DLD1 (cell line): ENCODE results near the gene RHBDF2.

ENCODE experiments used
- in situ Hi-C: cut with HindIII; loops from 2 replicates; pipeline ENCODE4 v1.10.0; 2017; ENCODE audit warnings: low sequenced_read_pairs

RHBDF2 gene

DNA sequence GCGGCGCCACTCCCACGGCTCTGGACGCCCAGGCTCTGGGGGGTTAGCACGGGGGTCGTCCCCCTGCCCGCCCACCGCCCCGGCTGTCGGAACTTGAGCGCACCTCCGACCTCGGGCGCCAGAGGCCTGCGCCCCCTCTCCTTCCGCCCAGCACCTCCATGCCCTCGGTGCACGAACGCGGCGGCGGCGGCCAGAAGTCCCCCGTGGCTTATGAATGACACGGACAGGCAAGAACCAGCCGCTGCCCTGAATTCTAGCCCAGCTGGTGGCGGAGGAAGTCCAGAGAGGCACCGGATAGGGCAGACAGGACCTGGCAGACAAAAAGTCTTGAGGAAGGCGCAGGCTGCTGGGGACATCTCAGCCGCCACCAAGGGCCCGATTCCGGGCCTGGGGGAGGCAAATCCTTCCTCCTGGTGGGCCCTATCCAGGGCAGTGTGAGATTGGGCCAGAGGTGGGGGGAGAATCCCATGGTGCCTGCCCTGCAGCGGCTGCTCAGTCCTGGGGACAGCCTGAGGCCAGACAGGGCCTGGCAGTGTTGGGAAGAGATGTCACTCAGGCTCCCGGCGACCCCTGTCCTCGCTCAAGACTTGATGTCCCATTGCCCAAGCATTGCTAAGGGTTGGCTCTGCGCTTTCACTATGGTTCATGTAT, 37.2 kb upstream of the RHBDF2 start:
- in situ Hi-C loops: loop anchor here (10.0 kb wide), 1 partner anchor 176 kb away; the partner anchor contains the start of gene MXRA7

DNA sequence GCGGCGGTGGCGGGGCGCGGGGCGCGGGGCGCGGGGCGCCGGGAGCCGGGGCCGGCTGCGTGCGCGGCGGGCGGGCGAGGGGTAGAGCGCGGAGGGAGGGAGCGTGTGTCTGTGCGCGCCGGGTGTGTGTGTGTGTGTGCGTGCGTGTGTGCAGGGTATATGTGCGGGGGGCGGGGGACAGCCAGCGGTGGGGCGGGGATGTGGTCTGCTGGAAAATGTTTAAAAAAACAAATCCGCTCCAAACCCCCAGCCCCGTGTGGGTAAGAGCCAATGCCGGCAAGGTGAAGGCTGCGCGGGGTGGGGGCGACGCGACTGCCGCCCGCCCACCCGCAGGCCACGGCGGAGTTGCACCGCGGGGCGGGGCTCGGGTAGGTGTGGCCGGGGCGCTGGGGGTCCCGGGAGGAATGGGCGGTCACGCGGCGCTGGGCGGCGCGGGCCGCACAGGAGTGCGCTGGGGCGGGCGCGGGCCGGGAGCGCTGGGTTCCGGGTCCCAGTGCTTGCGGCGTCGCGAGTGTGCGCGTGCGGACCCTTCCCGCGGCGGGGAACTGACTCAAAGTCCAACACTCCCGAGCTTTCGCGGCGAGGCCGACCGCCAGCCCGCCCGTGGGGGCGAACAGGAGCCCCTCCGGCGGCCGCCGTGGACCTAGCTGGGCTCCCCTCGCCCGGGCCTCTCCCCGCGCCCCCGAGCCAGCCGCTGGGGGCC, 36.5 kb upstream of the RHBDF2 start, which contains the start of gene CYGB:
TSS of gene CYGB (minus strand) at position 132 of the 703 bp plus-strand sequence. CDS start 167 bp downstream, outside the sequence.
- in situ Hi-C loops: loop anchor here (10.0 kb wide), 1 partner anchor 177 kb away; the partner anchor contains the start of gene MXRA7

DNA sequence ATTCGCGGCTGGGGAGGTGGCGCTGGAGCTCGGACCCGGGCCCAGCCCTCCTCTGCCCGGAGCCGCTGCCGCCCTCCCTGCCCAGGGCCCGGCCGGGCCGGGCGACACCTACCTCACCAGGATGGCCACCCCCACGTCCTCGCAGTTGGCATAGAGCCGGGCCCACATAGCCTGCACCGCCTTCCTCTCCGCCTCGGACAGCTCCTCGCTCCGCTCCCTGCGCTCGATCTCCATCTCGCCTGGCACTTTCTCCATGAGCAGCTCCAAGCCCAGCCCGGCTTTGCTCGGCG, 36.0 kb upstream of the RHBDF2 start:
- in situ Hi-C loops: loop anchor here (10.0 kb wide), 1 partner anchor 178 kb away; the partner anchor contains the start of gene MXRA7

DNA sequence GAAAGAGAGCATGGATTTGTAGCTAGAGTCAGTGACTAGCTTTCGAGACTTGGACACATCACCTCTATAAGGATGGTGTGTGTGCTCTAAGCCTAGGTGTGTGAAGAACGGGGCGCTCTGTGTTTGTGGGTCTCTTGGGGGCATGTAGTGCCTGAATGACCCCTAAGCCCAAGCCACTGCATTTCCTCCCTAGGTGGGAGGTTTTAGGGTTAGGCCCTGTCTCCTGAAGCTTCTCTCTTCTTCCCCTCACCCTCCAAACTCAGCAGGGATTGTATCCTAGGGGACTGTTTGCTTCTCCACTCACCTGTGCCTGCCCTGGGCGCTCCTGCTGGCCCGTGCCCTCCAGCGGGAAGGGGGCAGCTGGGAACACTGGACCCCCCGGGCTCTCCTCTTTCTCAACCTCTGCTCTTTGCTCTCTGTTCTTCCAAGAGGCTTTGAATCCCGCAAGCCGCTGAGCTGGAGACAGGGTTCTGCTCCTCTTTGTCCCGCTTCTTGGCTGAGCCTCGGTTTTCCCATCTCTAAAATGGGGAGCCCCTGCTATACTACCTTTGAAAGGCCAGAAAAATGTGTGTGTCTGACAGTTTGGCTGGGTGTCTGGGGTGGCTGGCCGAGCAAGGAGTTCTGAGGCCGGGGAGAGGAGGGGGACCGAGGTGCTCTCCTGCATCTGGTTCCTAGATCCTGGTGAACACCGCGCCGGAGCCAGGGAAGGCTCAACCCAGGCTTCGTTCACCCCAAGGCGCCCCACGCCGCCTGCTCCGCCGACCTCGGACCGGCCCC, 35.5 kb upstream of the RHBDF2 start:
- in situ Hi-C loops: loop anchor here (10.0 kb wide), 1 partner anchor 178 kb away; the partner anchor contains the start of gene MXRA7

DNA sequence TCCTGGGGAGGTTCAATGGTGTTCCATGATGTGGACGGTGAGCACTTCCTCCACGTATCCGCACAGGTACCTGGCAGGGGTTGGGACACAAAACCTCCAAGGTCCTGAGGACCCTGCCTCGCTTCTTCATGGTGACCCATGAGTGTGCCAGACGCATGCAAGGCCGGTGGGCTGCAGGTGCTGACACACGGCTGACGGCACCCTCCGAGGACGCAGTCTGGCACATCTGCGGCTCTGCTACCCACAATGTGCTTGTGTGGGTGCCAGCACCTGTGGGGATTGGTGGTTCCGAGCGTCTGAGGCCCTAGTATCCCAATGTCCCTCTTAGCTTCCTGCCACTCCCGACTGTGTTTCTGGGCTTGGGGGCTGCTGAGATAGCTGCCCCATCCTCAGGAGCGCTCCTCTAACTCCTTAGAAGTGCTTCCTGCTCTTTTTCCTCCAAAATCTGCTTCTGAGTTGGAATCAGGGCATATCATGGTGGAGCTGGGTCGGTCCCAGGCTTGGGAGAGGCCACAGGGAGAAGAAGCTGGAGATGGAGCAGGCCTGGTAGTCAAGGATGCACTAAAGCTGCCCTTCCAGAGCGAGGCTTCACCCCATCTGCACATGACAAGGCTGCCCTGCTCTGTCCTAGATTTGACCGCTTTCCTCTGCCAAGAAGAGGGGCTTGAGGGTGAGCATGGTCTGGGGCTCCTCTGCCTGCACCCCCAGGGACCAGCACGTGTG, 34.7 kb upstream of the RHBDF2 start:
- in situ Hi-C loops: loop anchor here (10.0 kb wide), 1 partner anchor 179 kb away; the partner anchor contains the start of gene MXRA7

DNA sequence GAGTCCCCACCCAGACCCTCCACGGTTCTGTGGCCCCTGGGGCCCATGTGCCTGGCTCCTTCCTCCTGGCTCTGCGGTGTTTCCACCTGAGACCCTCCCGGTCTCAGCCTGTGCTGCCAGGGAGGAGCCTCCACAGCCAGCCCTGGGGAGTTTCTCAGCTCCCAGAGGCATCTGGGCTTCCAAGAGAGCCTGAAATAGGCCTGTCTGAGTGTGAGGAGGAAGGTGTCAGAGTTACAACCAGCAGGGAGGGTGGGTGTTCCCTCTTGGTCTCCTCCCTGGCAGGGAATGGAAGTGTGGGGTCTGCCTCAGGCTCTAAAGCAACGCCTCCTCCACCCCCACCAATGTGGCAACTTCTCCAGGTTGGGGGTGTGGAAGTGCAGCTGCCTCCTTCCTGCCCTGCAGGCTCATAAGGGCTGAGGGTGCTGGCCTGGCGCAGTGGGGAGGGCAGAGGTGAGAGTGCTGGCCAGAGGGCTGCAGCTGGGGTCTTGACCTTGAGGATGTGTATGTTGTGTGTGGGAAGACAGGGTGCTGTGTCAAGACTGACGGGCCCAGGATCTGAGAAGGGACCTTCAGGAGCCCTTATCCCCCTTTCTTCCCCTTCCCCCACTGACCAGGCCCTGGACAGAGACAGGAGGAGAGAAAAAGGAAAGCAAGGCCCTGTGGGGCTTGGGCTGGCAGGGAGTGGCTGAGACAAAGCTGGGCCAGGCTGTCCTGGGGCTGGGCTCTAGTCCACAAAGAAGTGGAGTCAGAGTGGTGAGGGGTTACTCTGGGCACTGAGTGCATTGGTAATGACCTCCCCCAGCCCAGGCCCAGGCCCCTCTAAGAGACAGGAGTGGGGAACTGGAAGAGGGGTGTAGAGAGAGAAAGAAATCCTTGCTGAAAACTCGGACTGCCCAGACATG, 33.9 kb upstream of the RHBDF2 start:
- in situ Hi-C loops: loop anchor here (10.0 kb wide), 1 partner anchor 180 kb away; the partner anchor contains the start of gene MXRA7

DNA sequence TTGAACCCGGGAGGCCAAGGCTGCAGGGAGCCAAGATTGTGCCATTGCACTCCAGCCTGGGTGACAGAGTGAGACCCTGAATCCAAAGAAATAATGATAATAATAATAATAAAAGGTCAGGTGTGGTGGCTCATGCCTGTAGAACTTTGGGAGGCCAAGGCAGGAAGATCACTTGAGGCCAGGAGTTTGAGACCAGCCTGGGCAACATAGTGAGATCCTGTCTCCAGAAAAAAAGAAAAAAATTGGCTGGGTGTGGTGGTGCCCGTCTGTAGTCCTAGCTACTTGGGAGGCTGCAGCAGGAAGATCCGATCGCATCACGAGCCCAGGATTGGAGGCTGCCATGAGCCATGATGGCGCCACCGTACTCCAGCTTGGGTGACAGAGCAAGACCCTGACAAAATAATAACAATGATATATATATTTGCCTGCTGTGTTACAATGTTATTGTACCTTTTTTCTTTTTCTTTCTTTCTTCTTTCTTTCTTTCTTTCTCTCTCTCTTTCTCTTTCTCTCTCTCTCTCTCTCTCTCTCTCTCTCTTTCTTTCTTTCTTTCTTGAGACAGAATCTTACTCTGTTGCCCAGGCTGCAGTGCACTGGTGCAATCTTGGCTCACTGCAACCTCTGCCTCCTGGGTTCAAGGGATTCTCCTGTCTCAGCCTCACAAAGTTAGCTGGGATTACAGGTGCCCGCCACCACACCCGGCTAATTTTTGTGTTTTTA, 32.6 kb upstream of the RHBDF2 start:
- in situ Hi-C loops: loop anchor here (10.0 kb wide), 1 partner anchor 181 kb away; the partner anchor contains the start of gene MXRA7

DNA sequence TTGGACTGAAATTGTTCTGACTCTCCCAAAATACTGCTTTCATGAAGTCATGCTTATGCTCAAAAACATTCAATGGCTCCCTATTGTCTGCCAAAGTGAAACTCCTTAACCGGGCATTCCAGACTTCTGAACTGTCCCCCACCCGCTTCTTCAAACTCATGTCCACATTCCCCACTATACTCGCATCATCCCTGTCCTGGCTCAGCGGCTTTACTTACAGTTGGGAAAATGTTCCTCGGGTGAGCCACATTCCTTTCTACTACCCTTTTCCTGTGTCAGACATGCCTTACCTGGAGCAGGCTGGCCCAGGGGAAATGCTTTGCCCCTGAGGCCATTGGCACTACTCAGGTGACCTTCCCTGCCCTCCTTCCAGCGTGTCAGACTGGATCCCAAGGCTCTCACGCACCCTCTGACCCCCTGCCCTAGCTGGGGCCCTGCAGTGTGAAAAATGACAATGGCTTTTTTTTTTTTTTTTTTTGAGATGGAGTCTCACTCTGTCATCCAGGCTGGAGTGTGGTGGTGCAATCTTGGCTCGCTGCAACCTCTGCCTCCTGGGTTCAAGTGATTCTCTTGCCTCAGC, 30.9 kb upstream of the RHBDF2 start:
- in situ Hi-C loops: loop anchor here (10.0 kb wide), 1 partner anchor 183 kb away; the partner anchor contains the start of gene MXRA7

DNA sequence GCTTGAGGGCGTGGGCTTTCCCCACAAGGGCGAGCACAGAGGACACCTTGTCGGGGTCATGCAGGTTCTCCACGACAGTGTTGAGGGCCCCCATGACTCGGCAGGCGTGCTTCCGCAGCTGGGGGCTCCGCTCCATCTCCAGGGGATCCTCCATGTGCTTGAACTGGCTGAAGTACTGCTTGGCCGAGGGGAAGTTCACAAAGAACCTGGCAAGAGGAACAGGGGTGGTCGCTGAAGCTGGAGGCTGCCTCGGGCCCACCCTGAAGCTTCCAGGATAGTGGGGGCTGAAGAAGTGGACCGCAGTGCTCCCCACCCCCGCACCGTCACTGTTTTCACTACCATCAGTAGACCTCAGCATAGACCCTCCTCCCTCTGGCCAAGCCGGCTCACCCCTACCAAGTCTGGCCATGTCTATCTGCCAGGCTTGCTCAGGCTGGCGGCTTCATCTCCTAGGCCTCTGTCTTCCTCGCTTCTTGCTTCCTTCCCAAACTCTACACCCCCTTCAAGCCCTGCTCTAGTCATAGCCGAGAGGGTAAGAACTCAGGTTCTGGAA, 30.3 kb upstream of the RHBDF2 start:
- in situ Hi-C loops: loop anchor here (10.0 kb wide), 1 partner anchor 183 kb away; the partner anchor contains the start of gene MXRA7

DNA sequence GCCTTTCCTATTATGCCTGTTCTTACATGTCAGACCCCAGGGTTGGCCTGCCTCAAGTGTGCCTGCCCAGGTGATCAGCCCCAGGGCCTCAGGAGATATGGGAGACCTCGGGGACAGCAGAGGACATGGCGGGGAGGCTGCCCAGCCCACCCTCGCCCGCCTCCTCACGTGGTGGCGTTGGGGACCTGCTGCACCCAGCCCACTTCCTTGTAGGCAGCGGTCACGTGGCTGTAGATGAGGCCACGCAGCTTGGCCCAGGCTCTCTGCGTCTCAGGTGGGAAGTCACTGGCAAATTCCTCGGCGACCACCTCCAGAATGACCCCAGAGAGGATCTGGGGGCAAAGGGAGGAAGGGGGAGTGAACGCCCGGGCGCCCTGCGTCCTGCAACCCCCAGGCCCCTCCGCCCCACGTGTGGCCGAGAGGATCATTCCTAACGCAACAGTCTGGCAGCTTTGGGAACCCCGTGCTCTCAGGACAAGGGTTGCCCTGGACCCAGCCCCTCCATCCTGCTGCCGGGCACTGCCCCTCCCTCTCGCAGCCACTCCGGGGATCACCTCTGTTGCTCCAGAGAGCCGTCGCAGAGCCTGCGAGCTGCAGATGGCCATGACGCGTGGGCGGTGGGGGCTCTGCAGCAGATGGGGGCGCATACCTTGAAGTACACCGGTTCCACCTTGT, 29.7 kb upstream of the RHBDF2 start:
- in situ Hi-C loops: loop anchor here (10.0 kb wide), 1 partner anchor 184 kb away; the partner anchor contains the start of gene MXRA7

DNA sequence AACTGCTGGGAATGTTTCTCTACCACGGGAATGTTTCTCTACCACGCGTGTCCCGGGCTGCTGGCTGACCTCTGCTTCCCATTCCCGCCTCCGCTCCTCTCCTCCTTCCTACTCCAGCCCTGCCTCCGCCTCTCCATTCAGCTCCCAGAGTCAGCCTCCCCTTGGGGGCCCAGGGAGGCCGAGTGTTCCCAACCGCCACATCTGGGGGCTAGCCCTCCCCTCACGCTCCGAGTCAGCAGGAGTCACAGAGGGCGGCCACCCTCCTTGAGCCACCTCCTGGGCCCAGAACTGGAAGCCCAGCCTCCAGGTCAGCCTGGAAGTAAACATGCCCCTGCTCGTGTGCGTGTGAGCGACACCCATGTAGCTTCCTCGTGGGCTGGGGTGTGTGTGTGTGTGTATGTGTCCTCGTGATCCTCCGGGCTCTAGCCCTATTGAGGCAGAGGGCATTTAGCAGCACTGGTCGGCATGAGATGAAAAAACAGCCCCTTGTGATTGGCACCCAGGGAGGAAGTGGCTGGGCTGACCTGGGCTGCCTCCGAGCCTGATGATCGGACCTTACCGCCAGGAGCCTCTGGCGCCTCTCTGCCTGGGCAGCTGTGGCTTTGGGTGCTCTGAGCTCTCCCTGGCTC, 29.0 kb upstream of the RHBDF2 start:
- in situ Hi-C loops: loop anchor here (10.0 kb wide), 1 partner anchor 185 kb away; the partner anchor contains the start of gene MXRA7

DNA sequence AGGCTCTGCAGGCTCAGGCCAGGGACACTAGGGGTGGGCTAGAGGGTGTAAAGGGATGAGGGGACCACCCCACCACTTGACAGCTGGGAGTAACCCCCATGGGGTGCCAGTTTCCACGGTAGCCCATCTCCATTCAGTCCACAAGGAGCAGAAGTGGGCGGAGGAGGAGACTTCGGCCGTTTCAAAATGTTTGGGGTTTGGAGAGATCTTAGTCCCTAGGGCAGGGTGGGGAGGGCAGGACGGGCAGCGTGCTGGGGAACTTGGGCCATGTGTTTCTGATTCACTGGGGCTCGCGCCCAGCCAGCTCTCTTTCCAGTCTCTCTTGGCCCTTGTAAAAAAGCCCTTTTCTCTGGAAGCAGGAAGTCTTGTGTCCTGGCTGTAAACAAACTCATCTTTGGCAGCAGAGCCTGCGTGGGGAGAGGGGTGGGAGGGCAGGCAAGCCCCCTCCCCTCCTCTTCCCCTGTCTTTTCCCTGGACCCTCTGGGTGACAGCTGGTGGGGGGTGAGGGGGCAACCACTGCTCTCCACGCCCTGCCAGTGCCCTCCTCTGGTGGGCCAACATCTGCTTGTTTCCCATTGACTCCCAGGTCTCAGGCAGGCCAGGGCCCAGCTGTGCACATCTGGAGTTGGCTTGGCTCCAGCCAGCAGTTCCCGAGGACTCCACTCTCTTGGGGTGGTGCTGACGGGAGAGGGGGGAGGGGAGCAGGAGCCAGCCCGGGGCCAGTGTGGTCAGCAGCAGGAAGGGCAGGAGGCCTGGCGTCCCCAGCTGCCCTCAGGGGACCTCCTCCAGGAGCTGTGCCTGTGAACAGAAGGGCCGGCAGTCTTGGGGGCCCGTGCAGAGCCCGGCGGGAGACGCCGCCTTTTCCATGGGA, 28.2 kb upstream of the RHBDF2 start:
- in situ Hi-C loops: loop anchor here (10.0 kb wide), 1 partner anchor 185 kb away; the partner anchor contains the start of gene MXRA7

DNA sequence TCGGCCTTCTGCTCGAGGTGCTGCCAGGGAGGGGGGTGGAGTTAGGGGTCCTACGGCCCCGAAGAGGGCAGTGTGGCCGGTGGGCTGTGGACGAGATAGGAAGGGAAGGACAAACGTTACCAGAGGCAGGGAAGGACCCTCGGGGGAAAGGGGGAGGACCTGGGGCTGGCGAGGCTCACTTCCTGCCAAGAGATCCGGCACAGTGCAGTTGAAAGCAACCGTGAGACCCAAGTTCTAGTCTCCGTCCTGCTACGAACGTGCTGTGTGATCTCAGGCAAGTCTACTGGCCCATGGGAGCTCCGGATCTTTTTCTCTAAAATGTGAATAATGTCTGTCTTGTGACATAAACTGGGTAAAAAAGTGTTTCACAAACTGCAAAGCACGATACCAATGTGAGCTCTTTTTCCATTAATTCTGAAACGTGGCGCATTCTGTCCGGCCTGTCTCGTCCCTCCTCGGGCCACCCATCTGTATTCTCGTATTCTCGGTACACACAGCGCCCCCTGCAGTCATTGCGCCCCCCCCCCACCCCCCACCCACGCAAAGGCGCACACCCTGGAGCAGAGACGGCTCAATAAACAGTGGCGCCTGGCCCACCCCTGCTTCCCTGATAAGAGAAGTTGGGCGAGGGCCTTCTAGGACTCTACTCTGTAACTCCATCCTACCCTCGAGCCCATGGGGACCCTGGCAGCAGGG, 27.5 kb upstream of the RHBDF2 start:
- in situ Hi-C loops: no loop called here

DNA sequence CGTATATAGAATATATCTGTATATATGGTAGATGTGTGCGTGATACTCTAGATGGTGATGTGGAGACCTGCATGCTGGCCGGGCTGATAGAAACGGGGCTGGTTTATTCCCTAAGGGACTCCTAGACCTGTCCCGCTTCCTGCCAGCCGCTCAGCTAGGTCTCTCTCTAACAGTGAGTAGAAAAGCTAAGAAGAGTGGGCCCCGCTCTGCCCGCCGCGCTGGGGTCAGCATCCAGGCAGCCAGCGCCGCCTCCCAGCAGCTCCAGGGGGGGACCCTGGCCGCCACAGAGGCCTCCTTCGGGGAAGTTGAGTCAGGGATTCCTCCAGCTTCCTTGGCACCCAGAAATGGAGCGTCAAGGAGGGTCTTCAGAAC, 26.9 kb upstream of the RHBDF2 start:
- in situ Hi-C loops: no loop called here

DNA sequence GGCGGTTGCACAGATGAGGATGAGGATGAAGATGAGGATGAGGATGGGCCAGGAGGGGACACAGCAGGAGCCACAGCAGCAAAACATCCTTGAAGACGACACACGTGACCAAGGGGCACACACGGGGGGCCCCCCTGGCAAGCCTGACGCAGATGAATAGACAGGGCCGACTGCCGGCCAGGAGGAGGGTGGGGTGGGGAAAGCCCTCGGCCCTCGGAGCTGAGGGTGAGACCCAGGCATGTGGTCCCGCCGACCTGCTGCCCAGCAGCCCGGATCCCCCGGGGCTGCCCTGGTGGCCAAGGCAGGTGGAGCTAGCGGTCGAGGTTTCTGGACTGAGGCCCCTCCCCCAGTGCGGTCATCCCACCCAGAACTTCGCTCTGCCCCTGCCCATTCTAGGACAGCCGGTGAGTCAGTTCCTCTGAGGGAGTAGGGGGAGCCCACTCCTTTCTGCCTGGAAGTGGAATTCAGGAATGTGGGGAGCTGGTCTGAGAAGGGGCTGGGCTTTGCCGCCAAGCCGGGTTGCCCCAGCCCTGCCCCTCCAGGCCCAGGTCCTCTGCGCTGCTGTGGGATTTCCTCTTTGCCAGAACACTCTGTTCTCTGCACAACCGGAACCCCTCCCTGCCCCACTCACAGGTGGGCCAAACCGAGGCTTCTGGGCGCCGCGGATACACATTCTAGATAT, 26.3 kb upstream of the RHBDF2 start:
- in situ Hi-C loops: no loop called here
